Measurements from ENCODE around the gene PIP4K2C. TPM values are rescaled to one million over a fixed set of nuclear protein-coding genes. Genes with fewer than 3 reads are reported as not detected.

The PIP4K2C gene
- total and polyA plus RNA-seq, 10 of the 15 experiments (the other 5 are each of a cell fraction or from before 2014, with no cell fraction given): 4.8 to 25.1 (median 14.9) TPM

- BruUV-seq (replicated peaks): no TSS peak
- FAIRE-seq: no peak
- H3K9ac ChIP-seq (ENCODE audit: control insufficient read depth, insufficient read depth, low read length): no peak overlapping the region
- H4K20me1 ChIP-seq (ENCODE audit: control insufficient read depth, insufficient read depth): no peaks in the 10 kb centered on the region
- ATAC-seq: no peak
- ChIA-PET POLR2A (no interaction called here), CTCF (interaction anchor here (1.7 kb wide), 1 partner anchor 99 kb away, joined by 4 read pairs; the partner anchor contains the start of gene INHBE), RAD21 (ENCODE audit: unreplicated experiment) (no interaction called here), SMC1A (ENCODE audit: uncharacterized antibody, unreplicated experiment) (no interaction called here)
- 75% methylated on average over 2 of the region's 2 CpGs for WGBS (ENCODE audit: insufficient coverage, insufficient replicate concordance, low lambda C conversion rate, missing lambda C conversion rate)
- H2AFZ ChIP-seq (ENCODE audit: control insufficient read depth, low read depth, low read length): no peak overlapping the region
- intact Hi-C loops (cut with micrococcal nuclease; ENCODE audit: unreplicated experiment) (no loop called here), in situ Hi-C loops (cut with MboI) (no loop called here)
- no peak overlapping the region for H3K4me2 ChIP-seq (ENCODE audit: control insufficient read depth, insufficient read depth)
- H3K9me3 ChIP-seq (replicated peaks; ENCODE audit: control insufficient read depth, insufficient read depth, low read length): no peaks in the 10 kb centered on the region
- H3K79me2 ChIP-seq (ENCODE audit: control insufficient read depth, insufficient read depth, low read length): no peaks in the 10 kb centered on the region
- no peaks in the 10 kb centered on the region for H3K36me3 ChIP-seq (ENCODE audit: control insufficient read depth in 2 of 2, insufficient read depth in 2 of 2, low read length in 1 of 2)
- peaks cover 0 to 3% of the 10 kb centered on the region in 2 experiments; a peak in 1 of 4 replicates for H3K27me3 ChIP-seq (replicated peaks in 1 of 2; ENCODE audit: control insufficient read depth in 2 of 2, insufficient read depth in 2 of 2, low read length in 1 of 2)
- no peak for TF ChIP-seq ELK1 (IDR thresholded peaks at IDR 0.05; ENCODE audit: low read depth, low read length)
- no peak for TF ChIP-seq TBL1XR1 (IDR thresholded peaks at IDR 0.05; ENCODE audit: low read depth, low read length)
- TF ChIP-seq ZBED1 (IDR thresholded peaks at IDR 0.05; ENCODE audit: borderline replicate concordance): no peak
- TF ChIP-seq SUZ12 (IDR thresholded peaks at IDR 0.05; ENCODE audit: unreplicated experiment): no peak
- TF ChIP-seq ATF7 (IDR thresholded peaks at IDR 0.05; ENCODE audit: low read depth): no peak
- no peak for TF ChIP-seq CHD4 (IDR thresholded peaks at IDR 0.05)
- no peak for TF ChIP-seq CBFB (IDR thresholded peaks at IDR 0.05; ENCODE audit: low read depth)
- no peak for TF ChIP-seq SREBF1 (IDR thresholded peaks at IDR 0.05; ENCODE audit: low read length)
- no peak for TF ChIP-seq RCOR1 (conservative IDR thresholded peaks at IDR 0.05; ENCODE audit: low read depth, low read length)
- TF ChIP-seq SMAD5 (IDR thresholded peaks at IDR 0.05; ENCODE audit: low read depth): no peak
- no peak for TF ChIP-seq MYB (IDR thresholded peaks at IDR 0.05; ENCODE audit: borderline replicate concordance, low read depth, low read length)
- TF ChIP-seq RBBP5 (conservative IDR thresholded peaks at IDR 0.05): no peak
- TF ChIP-seq MLLT1 (IDR thresholded peaks at IDR 0.05): no peak
- TF ChIP-seq NFYA (IDR thresholded peaks at IDR 0.05; ENCODE audit: borderline replicate concordance, low read depth, low read length): no peak
- no peak for TF ChIP-seq NRF1 (conservative IDR thresholded peaks at IDR 0.05; ENCODE audit: low read depth, low read length)
- H3K4me1 ChIP-seq (ENCODE audit: control insufficient read depth, insufficient read depth, low read length): 0 out of 2 replicates have a peak, but pooled peaks cover under 1% of the 10 kb centered on the region
- no peak for DNase-seq (ENCODE audit: low read depth, low spot score)
- no peak overlapping the region for H3K4me3 ChIP-seq
- no peak overlapping the region for H3K27ac ChIP-seq (ENCODE audit: control insufficient read depth, insufficient read depth)
Observed at GRCh38 chr12:57554453-57554852, 36.5 kb upstream of the PIP4K2C start.
